Sigmoid colon (tissue), 7 donors: ENCODE measurements around the gene USP28. TPM values are rescaled to one million over a fixed set of nuclear protein-coding genes. Genes with fewer than 3 reads are reported as not detected.

ENCODE experiments used
- DNase-seq: peaks from one replicate; pipeline ENCODE4 v3.0.0-alpha.2; 2019
- H3K27ac ChIP-seq, 4 donors: fragments of 200-600 bp; sonication (generic); one replicate each; pipeline ENCODE4 v1.5.1; 2016 to 2019; ENCODE audit warnings: mild to moderate bottlenecking in 1 of 4
- H3K27me3 ChIP-seq, 3 donors: fragments of 200-600 bp; sonication (generic); one replicate each; pipeline ENCODE4 v1.5.1; 2019; ENCODE audit warnings: mild to moderate bottlenecking in 1 of 3
- H3K36me3 ChIP-seq, 4 donors: fragments of 200-600 bp; sonication (generic); one replicate each; pipeline ENCODE4 v1.5.1; 2016 to 2019
- H3K4me1 ChIP-seq, 4 donors: fragments of 200-600 bp; sonication (generic); one replicate each; pipeline ENCODE4 v1.5.1; 2017 to 2019
- H3K4me3 ChIP-seq, 4 donors: fragments of 200-600 bp; sonication (generic); one replicate each; pipeline ENCODE4 v1.5.1; 2017 to 2019; ENCODE audit warnings: mild to moderate bottlenecking in 2 of 4, moderate library complexity in 1 of 4
- H3K9me3 ChIP-seq, 4 donors: fragments of 200-600 bp in 3 of 4; sonication (generic) in 3 of 4; one replicate each; pipeline versions ENCODE4 v1.5.1 to v1.6.1; 2013 to 2019
- CTCF ChIP-seq, 4 experiments: fragments of 450-650 bp in 3 of 4; fragments of 200-600 bp in 1 of 4; IDR thresholded peaks; one replicate each; pipeline ENCODE4 v1.5.1; 2016 to 2019; ENCODE audit warnings: antibody characterized with exemption in 4 of 4, mild to moderate bottlenecking in 3 of 4, moderate library complexity in 2 of 4
- EP300 ChIP-seq, 4 donors: sonication (generic); formaldehyde crosslinking; IDR thresholded peaks; one replicate each; pipeline ENCODE4 v1.6.1; 2017; ENCODE audit warnings: antibody characterized with exemption in 4 of 4
- POLR2A ChIP-seq, 2 donors: fragments of 450-650 bp; IDR thresholded peaks; one replicate each; pipeline ENCODE4 v1.6.1; 2016; ENCODE audit warnings: antibody characterized with exemption in 2 of 2, mild to moderate bottlenecking in 2 of 2, moderate library complexity in 2 of 2
- POLR2AphosphoS5 ChIP-seq, 4 donors: sonication (generic); formaldehyde crosslinking; IDR thresholded peaks; one replicate each; pipeline ENCODE4 v1.6.1; 2017; ENCODE audit warnings: antibody characterized with exemption in 4 of 4
- WGBS, 2 donors: extraction: QIAGEN DNeasy Blood & Tissue Kit; methylation state at CpG; one replicate each; pipeline ENCODE4 v1.1.7; 2013; 5-methylcytosine and 5-hydroxymethylcytosine counted together
- intact Hi-C: fragments of 100-400 bp; cut with DNase I; formaldehyde crosslinking; loops from one replicate; pipeline ENCODE4 v1.15.1; 2023
- polyA plus RNA-seq, 3 donors: library from polyadenylated mRNA; stranded (reverse); fragments of 200-250 nt; gene quantifications; one replicate each; pipeline ENCODE4 v1.2.3, GENCODE V29; 2013
- total RNA-seq, 4 donors: library from RNA; depleted of rRNA; stranded (reverse); fragments of >200 nt; gene quantifications; one replicate each; pipeline ENCODE4 v1.1.0, GENCODE V29; 2016
- donor health status: healthy with polysubstance abuse.
- donor health status: Bipolar disorder and iron deficiency.
- donor health status: healthy.

Gene USP28
- total and polyA plus RNA-seq, 7 donors, result 5.4 to 37.5 (median 25.0) TPM

GRCh38 chr11:113894421-113894996 lies 19.1 kb upstream of the USP28 start:
- 66 to 68% methylated on average over 9 of the region's 9 CpGs for WGBS, 2 donors
- Histone ChIP-seq H3K4me1 (no peaks in the 10 kb centered on the region), H3K27me3 (no peaks in the 10 kb centered on the region), H3K4me3 (no peak overlapping the region), H3K36me3 (no peaks in the 10 kb centered on the region), H3K27ac (no peak overlapping the region), H3K9me3 (no peaks in the 10 kb centered on the region)
- TF ChIP-seq CTCF (IDR thresholded peaks at IDR 0.05), result no peak
- no peak for TF ChIP-seq POLR2A (IDR thresholded peaks at IDR 0.05)
- no peak for TF ChIP-seq POLR2AphosphoS5 (IDR thresholded peaks at IDR 0.05)
- no peak for TF ChIP-seq EP300 (IDR thresholded peaks at IDR 0.05)
- intact Hi-C loops, result no loop called here
- DNase-seq, result no peak

- H3K27me3 ChIP-seq, result no peaks in the 10 kb centered on the region
- intact Hi-C loops, result no loop called here
- H3K36me3 ChIP-seq, result no peaks in the 10 kb centered on the region
- TF ChIP-seq POLR2A (IDR thresholded peaks at IDR 0.05), result no peak
- TF ChIP-seq POLR2AphosphoS5 (IDR thresholded peaks at IDR 0.05), result no peak
- TF ChIP-seq CTCF (IDR thresholded peaks at IDR 0.05), result no peak
- TF ChIP-seq EP300 (IDR thresholded peaks at IDR 0.05), result no peak
- no peak overlapping the region for H3K27ac ChIP-seq
- DNase-seq, result no peak
- H3K9me3 ChIP-seq, result no peaks in the 10 kb centered on the region
- H3K4me1 ChIP-seq, result no peaks in the 10 kb centered on the region
- no peak overlapping the region for H3K4me3 ChIP-seq
Observed at GRCh38 chr11:113888848-113889247, 13.5 kb upstream of the USP28 start.

- Histone ChIP-seq H3K36me3 (no peaks in the 10 kb centered on the region), H3K9me3 (no peaks in the 10 kb centered on the region), H3K4me3 (no peak overlapping the region), H3K4me1 (no peaks in the 10 kb centered on the region), H3K27ac (no peak overlapping the region), H3K27me3 (no peaks in the 10 kb centered on the region)
- DNase-seq, result no peak
- TF ChIP-seq CTCF (IDR thresholded peaks at IDR 0.05) (no peak), EP300 (IDR thresholded peaks at IDR 0.05) (no peak), POLR2AphosphoS5 (IDR thresholded peaks at IDR 0.05) (no peak), POLR2A (IDR thresholded peaks at IDR 0.05) (no peak)
- 66 to 79% methylated on average over 6 of the region's 6 CpGs for WGBS, 2 donors
- intact Hi-C loops, result no loop called here
Observed at GRCh38 chr11:113885897-113886296, 10.5 kb upstream of the USP28 start.

- intact Hi-C loops, result no loop called here
- WGBS, 2 donors, result 90 to 91% methylated on average over 7 of the region's 7 CpGs
- H3K27me3 ChIP-seq, result no peaks in the 10 kb centered on the region
- H3K36me3 ChIP-seq, result no peaks in the 10 kb centered on the region
- DNase-seq, result no peak
- H3K4me1 ChIP-seq, result no peaks in the 10 kb centered on the region
- H3K9me3 ChIP-seq, result no peaks in the 10 kb centered on the region
- TF ChIP-seq EP300 (IDR thresholded peaks at IDR 0.05) (no peak), POLR2AphosphoS5 (IDR thresholded peaks at IDR 0.05) (no peak), CTCF (IDR thresholded peaks at IDR 0.05) (no peak), POLR2A (IDR thresholded peaks at IDR 0.05) (no peak)
- no peak overlapping the region for H3K27ac ChIP-seq
- H3K4me3 ChIP-seq, result no peak overlapping the region
Observed at GRCh38 chr11:113884361-113884836, 9.0 kb upstream of the USP28 start.

- Histone ChIP-seq H3K36me3 (no peaks in the 10 kb centered on the region), H3K4me3 (no peak overlapping the region), H3K27me3 (no peaks in the 10 kb centered on the region), H3K4me1 (no peaks in the 10 kb centered on the region), H3K9me3 (no peaks in the 10 kb centered on the region), H3K27ac (no peak overlapping the region)
- 83 to 89% methylated on average over 1 of the region's 1 CpG for WGBS, 2 donors
- DNase-seq, result no peak
- TF ChIP-seq POLR2A (IDR thresholded peaks at IDR 0.05), result no peak
- no peak for TF ChIP-seq CTCF (IDR thresholded peaks at IDR 0.05)
- no peak for TF ChIP-seq EP300 (IDR thresholded peaks at IDR 0.05)
- TF ChIP-seq POLR2AphosphoS5 (IDR thresholded peaks at IDR 0.05), result no peak
- intact Hi-C loops, result no loop called here
Observed at GRCh38 chr11:113881856-113882255, 6.5 kb upstream of the USP28 start.
